Heart left ventricle (tissue), 16 donors: ENCODE data around the gene DLGAP1. TPM values are rescaled to one million over a fixed set of nuclear protein-coding genes. Genes with fewer than 3 reads are reported as not detected.

Experiments used
- ATAC-seq, 4 donors: fragments of 200-7000 bp; cut with Tn5 transposase; one replicate each; pipeline ENCODE4 v1.9.1; 2020 to 2022; ENCODE audit warnings: moderate library complexity in 4 of 4, mild to moderate bottlenecking in 3 of 4, moderate number of reproducible peaks in 1 of 4
- DNase-seq, 5 donors: peaks; one replicate each; pipeline ENCODE4 v3.0.0-alpha.2; 2020
- H3K27ac ChIP-seq, 12 donors: fragments of 200-600 bp; sonication (generic) in 4 of 12; one replicate each; pipeline versions ENCODE4 v1.5.0 to v1.8.0; 2016 to 2022; ENCODE audit warnings: mild to moderate bottlenecking in 2 of 12
- H3K27me3 ChIP-seq, 9 donors: fragments of 200-600 bp; sonication (generic) in 2 of 9; one replicate each; pipeline versions ENCODE4 v1.5.1 to v1.8.0; 2016 to 2022; ENCODE audit warnings: mild to moderate bottlenecking in 3 of 9
- H3K36me3 ChIP-seq, 9 donors: fragments of 200-600 bp; sonication (generic) in 2 of 9; one replicate each; pipeline versions ENCODE4 v1.5.0 to v1.8.0; 2018 to 2022; ENCODE audit warnings: mild to moderate bottlenecking in 2 of 9
- H3K4me1 ChIP-seq, 12 donors: fragments of 200-600 bp; sonication (generic) in 4 of 12; one replicate each; pipeline versions ENCODE4 v1.5.0 to v1.8.0; 2016 to 2022; ENCODE audit warnings: mild to moderate bottlenecking in 3 of 12
- H3K4me3 ChIP-seq, 12 donors: fragments of 200-600 bp; sonication (generic) in 4 of 12; one replicate each; pipeline versions ENCODE4 v1.5.0 to v1.8.0; 2017 to 2022; ENCODE audit warnings: mild to moderate bottlenecking in 9 of 12, moderate library complexity in 4 of 12
- H3K9me3 ChIP-seq, 12 donors: fragments of 200-600 bp; sonication (generic) in 4 of 12; one replicate each; pipeline versions ENCODE4 v1.5.0 to v1.8.0; 2016 to 2022; ENCODE audit warnings: mild to moderate bottlenecking in 1 of 12
- POLR2A ChIP-seq, 2 donors: fragments of 450-650 bp; IDR thresholded peaks; one replicate each; pipeline ENCODE4 v1.6.1; 2017; ENCODE audit warnings: antibody characterized with exemption in 2 of 2, mild to moderate bottlenecking in 2 of 2, moderate library complexity in 2 of 2
- WGBS, 4 donors: extraction: QIAGEN DNeasy Blood & Tissue Kit in 2 of 4; methylation state at CpG; one replicate each; pipeline versions ENCODE4 v1.1.5 to v1.1.7; 2013 to 2018; 5-methylcytosine and 5-hydroxymethylcytosine counted together
- intact Hi-C, 10 donors: fragments of 100-400 bp; cut with DNase I; formaldehyde crosslinking; loops; one replicate each; pipeline versions ENCODE4 v1.11.1 to v1.14.2; 2022
- polyA plus RNA-seq, 2 donors: library from polyadenylated mRNA; stranded (reverse); fragments of 200-250 nt; gene quantifications; one replicate each; pipeline ENCODE4 v1.2.3, GENCODE V29; 2013
- total RNA-seq, 9 donors: library from RNA; depleted of rRNA in 2 of 9; stranded (reverse); fragments of >200 nt in 2 of 9; fragmentation: NEBNext Ultra II Directional in 3 of 9; extraction: Animal tissue kit (Norgen Biotek cat#: 25700) in 3 of 9; gene quantifications; one replicate each; pipeline versions ENCODE4 v1.1.0 to v1.2.4, GENCODE V29; 2016 to 2023
- TF ChIP-seq, protein P1 (sequence below), 12 donors: fragments of 200-600 bp; sonication (generic) in 4 of 12; IDR thresholded peaks; one replicate each; pipeline versions ENCODE4 v1.5.0 to v1.8.0; 2018 to 2022; ENCODE audit warnings: antibody characterized with exemption in 12 of 12, mild to moderate bottlenecking in 5 of 12
- donor health status: ischemic (EF 13 %, LVEDD 7.1; RV severe dilation, severe dysfunction).
- donor health status: healthy with polysubstance abuse.
- donor health status: DM: no; HTN: yes; CAD: no.
- donor health status: DM: no; HTN: no; CAD: no.
- donor health status: ischemic (EF 25% LVEDD 6.9; RV normal size, moderate dysfunction).
- donor health status: ischemic (EF 25% LVEDD 5.7; RV mildly dilated, moderate dysfunction).
- donor health status: healthy.
- donor health status: DM: yes; HTN: yes; CAD: no.
- donor health status: ischemic (EF 35%, LVEDD 5.7; RV mildly dilated, moderate dysfunction).
- donor health status: nonischemic (EF 11% LVEDD 7.7; RV severe dilation, severe dysfunction).
- donor health status: DM: yes; HTN: yes; CAD: no.
- donor health status: PGD.
- donor health status: ischemic (EF 29% LVEDD 5.4; RV normal size, mild dysfunction).
- donor health status: nonischemic (EF 23%, LVEDD 6.1; RV moderate dilation, normal function).

Gene DLGAP1
- total and polyA plus RNA-seq, 11 donors, result 0.10 to 5.5 (median 0.40) TPM; not detected in 1

DNA sequence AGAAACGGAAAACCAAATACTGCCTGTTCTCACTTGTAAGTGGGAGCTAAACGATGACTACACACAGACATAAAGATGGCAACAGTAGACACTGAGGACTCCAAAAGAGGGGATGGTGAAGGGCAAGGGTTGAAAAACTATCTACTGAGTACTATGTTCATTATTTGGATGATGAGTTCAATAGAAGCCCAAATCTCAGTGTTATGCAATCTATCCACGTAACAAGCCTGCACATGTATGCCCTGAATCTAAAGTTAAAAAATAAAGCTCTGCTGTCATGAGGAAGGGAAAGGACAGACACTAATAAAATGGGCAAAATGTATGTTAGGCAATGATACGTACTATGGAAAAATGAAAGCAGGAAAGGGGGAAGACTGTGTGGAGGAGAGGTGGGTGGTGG is 629.1 kb downstream of the DLGAP1 start:
- Histone ChIP-seq H3K4me3 (no peak overlapping the region), H3K27me3 (no peaks in the 10 kb centered on the region), H3K9me3 (peaks cover 0 to 3% (median 0%) of the 10 kb centered on the region in 12 donors), H3K4me1 (no peaks in the 10 kb centered on the region), H3K27ac (no peak overlapping the region), H3K36me3 (no peaks in the 10 kb centered on the region)
- intact Hi-C loops, result no loop called here
- 92 to 99% (median 94%) methylated on average over 4 of the region's 4 CpGs for WGBS, 4 donors
- ATAC-seq (no peak), DNase-seq (no peak)
- TF ChIP-seq POLR2A (IDR thresholded peaks at IDR 0.05), result no peak
- TF ChIP-seq, protein P1, sequence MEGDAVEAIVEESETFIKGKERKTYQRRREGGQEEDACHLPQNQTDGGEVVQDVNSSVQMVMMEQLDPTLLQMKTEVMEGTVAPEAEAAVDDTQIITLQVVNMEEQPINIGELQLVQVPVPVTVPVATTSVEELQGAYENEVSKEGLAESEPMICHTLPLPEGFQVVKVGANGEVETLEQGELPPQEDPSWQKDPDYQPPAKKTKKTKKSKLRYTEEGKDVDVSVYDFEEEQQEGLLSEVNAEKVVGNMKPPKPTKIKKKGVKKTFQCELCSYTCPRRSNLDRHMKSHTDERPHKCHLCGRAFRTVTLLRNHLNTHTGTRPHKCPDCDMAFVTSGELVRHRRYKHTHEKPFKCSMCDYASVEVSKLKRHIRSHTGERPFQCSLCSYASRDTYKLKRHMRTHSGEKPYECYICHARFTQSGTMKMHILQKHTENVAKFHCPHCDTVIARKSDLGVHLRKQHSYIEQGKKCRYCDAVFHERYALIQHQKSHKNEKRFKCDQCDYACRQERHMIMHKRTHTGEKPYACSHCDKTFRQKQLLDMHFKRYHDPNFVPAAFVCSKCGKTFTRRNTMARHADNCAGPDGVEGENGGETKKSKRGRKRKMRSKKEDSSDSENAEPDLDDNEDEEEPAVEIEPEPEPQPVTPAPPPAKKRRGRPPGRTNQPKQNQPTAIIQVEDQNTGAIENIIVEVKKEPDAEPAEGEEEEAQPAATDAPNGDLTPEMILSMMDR (IDR thresholded peaks at IDR 0.05), result no peak

DNA sequence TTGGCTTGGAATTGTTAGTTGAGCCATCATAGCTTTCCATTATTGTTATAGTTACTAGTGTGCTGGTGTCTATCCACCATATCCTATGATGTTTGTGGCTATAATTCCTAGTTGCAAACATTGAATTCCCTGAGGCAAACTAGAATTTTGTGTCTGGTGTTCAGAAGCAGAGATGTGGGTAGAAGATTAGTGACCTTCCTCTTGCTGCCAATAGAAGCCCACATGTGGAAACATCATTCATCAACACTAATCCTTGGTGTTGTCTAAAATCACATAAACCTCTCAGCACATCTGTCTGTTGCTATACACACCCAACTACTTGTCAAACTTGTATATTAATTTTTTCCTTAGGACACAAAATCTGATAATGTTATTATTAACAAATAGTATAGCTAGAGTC is 631.0 kb downstream of the DLGAP1 start:
- no peak for ATAC-seq
- TF ChIP-seq, protein P1 (IDR thresholded peaks at IDR 0.05), result no peak
- TF ChIP-seq POLR2A (IDR thresholded peaks at IDR 0.05), result no peak

DNA sequence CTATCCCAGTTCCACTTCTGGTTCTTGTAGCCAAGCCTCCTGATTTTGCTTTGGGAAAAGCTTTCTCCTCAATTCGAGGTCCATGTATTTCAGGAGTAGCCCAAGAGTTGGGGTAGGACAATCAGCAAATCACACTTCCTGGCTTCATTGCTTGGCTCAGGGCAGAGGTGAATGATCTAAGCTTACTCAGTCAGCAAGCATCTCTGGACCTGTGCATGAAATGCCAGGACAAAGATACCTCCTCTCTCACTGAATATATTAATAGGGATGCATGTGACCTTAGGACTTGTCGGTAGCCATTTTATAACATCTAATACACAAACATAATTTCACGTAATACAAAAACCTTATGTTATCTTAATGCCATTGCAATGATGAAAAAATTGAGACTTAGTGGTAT is 632.0 kb downstream of the DLGAP1 start:
- Histone ChIP-seq H3K36me3 (no peaks in the 10 kb centered on the region), H3K4me3 (no peak overlapping the region), H3K4me1 (no peaks in the 10 kb centered on the region), H3K27me3 (no peaks in the 10 kb centered on the region), H3K9me3 (peaks cover 0 to 3% (median 0%) of the 10 kb centered on the region in 12 donors), H3K27ac (no peak overlapping the region)
- DNase-seq, result no peak
- intact Hi-C loops, result no loop called here
- no peak for ATAC-seq
- no peak for TF ChIP-seq POLR2A (IDR thresholded peaks at IDR 0.05)
- TF ChIP-seq, protein P1 (IDR thresholded peaks at IDR 0.05), result no peak
- 91 to 93% (median 92%) methylated on average over 3 of the region's 3 CpGs for WGBS, 4 donors

More for the DNA sequence above, 631.0 kb downstream of the DLGAP1 start:
- Histone ChIP-seq H3K4me1 (no peaks in the 10 kb centered on the region), H3K27ac (no peak overlapping the region), H3K4me3 (no peak overlapping the region), H3K36me3 (no peaks in the 10 kb centered on the region), H3K9me3 (peaks cover 0 to 3% (median 0%) of the 10 kb centered on the region in 12 donors), H3K27me3 (no peaks in the 10 kb centered on the region)
- no peak for DNase-seq
- intact Hi-C loops, result no loop called here

DNA sequence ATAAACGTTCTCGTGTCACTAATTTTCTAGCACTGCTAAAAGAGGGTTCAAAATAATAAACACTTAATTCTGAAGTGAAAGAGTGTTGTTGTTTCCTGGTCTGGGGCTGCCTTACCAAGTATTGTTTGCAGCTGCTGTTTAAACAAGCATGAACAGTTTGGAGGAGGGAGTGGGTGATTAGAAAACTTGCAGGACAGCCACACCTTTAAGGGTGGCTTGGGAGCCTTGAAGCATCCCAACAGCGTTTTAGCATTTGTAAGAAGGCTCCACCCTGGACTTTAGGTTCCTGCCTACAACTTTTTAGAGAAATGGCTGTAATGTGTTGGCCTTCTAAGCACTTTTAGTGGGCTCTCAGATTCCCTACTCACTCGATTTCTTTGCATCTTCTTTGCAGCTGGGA is 633.6 kb downstream of the DLGAP1 start:
- Histone ChIP-seq H3K4me1 (no peaks in the 10 kb centered on the region), H3K4me3 (no peak overlapping the region)

More for the DNA sequence above, 633.6 kb downstream of the DLGAP1 start:
- no peak for TF ChIP-seq POLR2A (IDR thresholded peaks at IDR 0.05)
- TF ChIP-seq, protein P1 (IDR thresholded peaks at IDR 0.05), result no peak
- DNase-seq (no peak), ATAC-seq (no peak)
- 79 to 82% (median 81%) methylated on average over 4 of the region's 4 CpGs for WGBS, 4 donors
- H3K27ac ChIP-seq, result no peak overlapping the region
- no peaks in the 10 kb centered on the region for H3K36me3 ChIP-seq
- intact Hi-C loops, result no loop called here
- H3K27me3 ChIP-seq, result no peaks in the 10 kb centered on the region
- peaks cover 0 to 3% (median 0%) of the 10 kb centered on the region in 12 donors for H3K9me3 ChIP-seq
